MM.1S (cell line): ENCODE results near the gene SS18.

Experiments used
- DNase-seq: peaks from one replicate; pipeline ENCODE4 v3.0.0-alpha.2; 2015
- H2AFZ ChIP-seq: fragments of 300-600 bp; sonication (generic); 2 replicates; pipeline ENCODE4 v1.6.0; 2016; ENCODE audit warnings: antibody characterized with exemption, low read length
- H3F3A ChIP-seq: fragments of 300-600 bp; sonication (generic); 2 replicates; pipeline ENCODE4 v1.6.1; 2016; ENCODE audit warnings: mild to moderate bottlenecking, antibody characterized with exemption, low read length, moderate library complexity, mixed read lengths; ENCODE audit not compliant: insufficient read depth
- H3K27ac ChIP-seq: fragments of 300-600 bp; sonication (generic); 2 replicates; pipeline ENCODE4 v1.5.1; 2016; ENCODE audit warnings: mild to moderate bottlenecking, low read length
- H3K27me3 ChIP-seq: fragments of 300-600 bp; sonication (generic); replicated peaks from 2 replicates; pipeline ENCODE4 v1.6.0; 2016; ENCODE audit warnings: low read length; ENCODE audit not compliant: insufficient read depth
- H3K36me3 ChIP-seq: fragments of 300-600 bp; sonication (generic); replicated peaks from 2 replicates; pipeline ENCODE4 v1.6.1; 2016; ENCODE audit warnings: mild to moderate bottlenecking, low read length, mixed read lengths; ENCODE audit not compliant: insufficient read depth
- H3K4me1 ChIP-seq: fragments of 300-600 bp; sonication (generic); 2 replicates; pipeline ENCODE4 v1.6.1; 2016; ENCODE audit warnings: low read length, mixed read lengths
- H3K4me2 ChIP-seq: fragments of 300-600 bp; sonication (generic); 2 replicates; pipeline ENCODE4 v1.6.0; 2016; ENCODE audit warnings: low read depth, low read length
- H3K4me3 ChIP-seq: fragments of 300-600 bp; sonication (generic); 2 replicates; pipeline ENCODE4 v1.5.1; 2016; ENCODE audit warnings: low read length, mixed read lengths
- H3K79me2 ChIP-seq: fragments of 300-600 bp; sonication (generic); 2 replicates; pipeline ENCODE4 v1.6.1; 2016; ENCODE audit warnings: mixed run types, low read length, mixed read lengths
- H3K9ac ChIP-seq: fragments of 300-600 bp; sonication (generic); 2 replicates; pipeline ENCODE4 v1.6.1; 2016; ENCODE audit warnings: low read length, mixed read lengths
- H3K9me2 ChIP-seq: fragments of 300-600 bp; sonication (generic); replicated peaks from 2 replicates; pipeline ENCODE4 v1.6.1; 2016; ENCODE audit warnings: mild to moderate bottlenecking, low read length, mixed read lengths; ENCODE audit not compliant: insufficient read depth
- H3K9me3 ChIP-seq: fragments of 300-600 bp; sonication (generic); replicated peaks from 2 replicates; pipeline ENCODE4 v1.6.1; 2016; ENCODE audit warnings: mild to moderate bottlenecking, low read length, mixed read lengths; ENCODE audit not compliant: insufficient read depth
- H4K20me1 ChIP-seq: fragments of 300-600 bp; sonication (generic); 2 replicates; pipeline ENCODE4 v1.6.1; 2016; ENCODE audit warnings: mild to moderate bottlenecking, low read length, moderate library complexity, mixed read lengths; ENCODE audit not compliant: insufficient read depth
- CTCF ChIP-seq: fragments of 300-600 bp; sonication (generic); IDR thresholded peaks from 2 replicates; pipeline ENCODE4 v1.5.1; 2016; ENCODE audit warnings: antibody characterized with exemption, low read length, mixed read lengths
- EZH2 ChIP-seq: fragments of 300-600 bp; sonication (generic); optimal IDR thresholded peaks from 2 replicates; pipeline ENCODE3; 2017; ENCODE audit warnings: low read depth, mild to moderate bottlenecking, antibody characterized with exemption, low read length, mixed read lengths
- EZH2phosphoT487 ChIP-seq: fragments of 300-600 bp; sonication (generic); IDR thresholded peaks from 2 replicates; pipeline ENCODE4 v1.6.1; 2018; ENCODE audit warnings: antibody characterized with exemption, low read length

The SS18 gene

GRCh38 chr18:26082475-26082874, 7.9 kb downstream of the SS18 start:
- peaks cover 88% of the 10 kb centered on the region for H3K79me2 ChIP-seq
- no peaks in the 10 kb centered on the region; the same call in 1 of the 2 replicates for H4K20me1 ChIP-seq
- H2AFZ ChIP-seq = no peak overlapping the region
- H3K9me2 ChIP-seq = no peaks in the 10 kb centered on the region
- no peak overlapping the region for H3K27ac ChIP-seq
- H3K27me3 ChIP-seq = no peaks in the 10 kb centered on the region
- H3K9ac ChIP-seq = no peak overlapping the region
- H3K9me3 ChIP-seq = no peaks in the 10 kb centered on the region
- no peak overlapping the region for H3K4me3 ChIP-seq
- DNase-seq = no peak
- TF ChIP-seq CTCF (no peak), EZH2phosphoT487 (no peak), EZH2 (no peak)
- no peaks in the 10 kb centered on the region for H3F3A ChIP-seq
- no peak overlapping the region for H3K4me2 ChIP-seq
- peaks cover 15% of the 10 kb centered on the region; the same call in 1 of the 2 replicates for H3K36me3 ChIP-seq
- no peaks in the 10 kb centered on the region for H3K4me1 ChIP-seq

- Histone ChIP-seq H3K4me2 (no peak overlapping the region), H4K20me1 (no peaks in the 10 kb centered on the region), H3K9me3 (no peaks in the 10 kb centered on the region), H3K9ac (no peak overlapping the region), H3K27me3 (no peaks in the 10 kb centered on the region), H3K4me1 (no peaks in the 10 kb centered on the region), H2AFZ (no peak overlapping the region), H3K9me2 (no peaks in the 10 kb centered on the region), H3F3A (no peaks in the 10 kb centered on the region), H3K4me3 (no peak overlapping the region), H3K36me3 (peaks cover 14% of the 10 kb centered on the region; the same call in 1 of the 2 replicates), H3K27ac (no peak overlapping the region), H3K79me2 (peaks cover 75% of the 10 kb centered on the region)
- DNase-seq = no peak
- no peak for TF ChIP-seq CTCF
- no peak for TF ChIP-seq EZH2
- no peak for TF ChIP-seq EZH2phosphoT487
Measured at GRCh38 chr18:26074246-26074645, 16.2 kb downstream of the SS18 start.

- H3F3A ChIP-seq = no peaks in the 10 kb centered on the region
- no peak overlapping the region for H3K27ac ChIP-seq
- no peaks in the 10 kb centered on the region for H3K9me2 ChIP-seq
- no peaks in the 10 kb centered on the region for H3K4me1 ChIP-seq
- H3K4me3 ChIP-seq = no peak overlapping the region
- no peaks in the 10 kb centered on the region for H3K9me3 ChIP-seq
- peaks cover 71% of the 10 kb centered on the region for H3K79me2 ChIP-seq
- TF ChIP-seq EZH2phosphoT487 = no peak
- no peak overlapping the region for H3K9ac ChIP-seq
- no peaks in the 10 kb centered on the region for H4K20me1 ChIP-seq
- H3K4me2 ChIP-seq = no peak overlapping the region
- H3K27me3 ChIP-seq = no peaks in the 10 kb centered on the region
- H3K36me3 ChIP-seq = peaks cover 14% of the 10 kb centered on the region; the same call in 1 of the 2 replicates
- no peak overlapping the region for H2AFZ ChIP-seq
- DNase-seq = no peak
Measured at GRCh38 chr18:26073758-26074157, 16.7 kb downstream of the SS18 start.

GRCh38 chr18:26071725-26072124, 18.7 kb downstream of the SS18 start:
- no peak overlapping the region for H2AFZ ChIP-seq
- no peaks in the 10 kb centered on the region for H4K20me1 ChIP-seq
- no peaks in the 10 kb centered on the region for H3K9me3 ChIP-seq
- no peaks in the 10 kb centered on the region for H3K27me3 ChIP-seq
- DNase-seq = no peak
- no peaks in the 10 kb centered on the region for H3K9me2 ChIP-seq
- no peak overlapping the region for H3K4me3 ChIP-seq
- H3K9ac ChIP-seq = no peak overlapping the region
- no peak overlapping the region for H3K27ac ChIP-seq
- H3K79me2 ChIP-seq = peaks cover 59% of the 10 kb centered on the region
- no peaks in the 10 kb centered on the region for H3F3A ChIP-seq
- no peak for TF ChIP-seq CTCF
- no peak for TF ChIP-seq EZH2phosphoT487
- no peak for TF ChIP-seq EZH2
- H3K4me2 ChIP-seq = no peak overlapping the region
- H3K36me3 ChIP-seq = peaks cover 16% of the 10 kb centered on the region
- H3K4me1 ChIP-seq = no peaks in the 10 kb centered on the region
